NCI-H446 treated with DMSO at 0.1 percent for 48 hours (cell line): ENCODE data around the gene SPRR1A.
"Not testable (repeated sequence)": the region's sequence is repeated elsewhere in the genome, so short reads cannot be mapped to it uniquely, and the experiment has no call there.

Source experiments
- DNase-seq: peaks from one replicate; lab custom pipeline; 2025; lab: John Stamatoyannopoulos, UW

Gene SPRR1A

GRCh38 chr1:152972196-152972886 lies 11.5 kb upstream of the SPRR1A start:
- no peak for DNase-seq

- DNase-seq: no peak
These were observed 7.2 kb upstream of the SPRR1A start for GRCh38 chr1:152976688-152977087.

GRCh38 chr1:152977614-152978013 lies 6.3 kb upstream of the SPRR1A start:
- no peak for DNase-seq

- DNase-seq: no peak
These were observed 3.2 kb upstream of the SPRR1A start for GRCh38 chr1:152980676-152981075.

- DNase-seq: no peak
These were observed 2.6 kb upstream of the SPRR1A start for GRCh38 chr1:152981146-152981871.

- no peak for DNase-seq
These were observed 1.8 kb upstream of the SPRR1A start for GRCh38 chr1:152982076-152982475.

GRCh38 chr1:152983234-152983633 lies 647 bp upstream of the SPRR1A start:
- no peak for DNase-seq

- no peak for DNase-seq
These were observed 2.7 kb downstream of the SPRR1A start for GRCh38 chr1:152986578-152986977.

GRCh38 chr1:152993186-152993585 lies 9.3 kb downstream of the SPRR1A start:
- DNase-seq: no peak

GRCh38 chr1:152995842-152996241 lies 12.0 kb downstream of the SPRR1A start:
- DNase-seq: no peak

- DNase-seq: no peak
These were observed 12.9 kb downstream of the SPRR1A start for GRCh38 chr1:152996633-152997400.

- no peak for DNase-seq
These were observed 14.0 kb downstream of the SPRR1A start for GRCh38 chr1:152997901-152998300.

- no peak for DNase-seq
These were observed 14.6 kb downstream of the SPRR1A start for GRCh38 chr1:152998476-152998875.

- DNase-seq: no peak
These were observed 15.9 kb downstream of the SPRR1A start for GRCh38 chr1:152999818-153000217.

- DNase-seq: no peak
These were observed 16.4 kb downstream of the SPRR1A start for GRCh38 chr1:153000294-153000693.

GRCh38 chr1:153001382-153001781 lies 17.5 kb downstream of the SPRR1A start, which contains the start of gene SPRR3:
Gene SPRR3, plus strand, starts transcription at chr1:153001749. Its CDS starts 1,272 bp downstream, at chr1:153003021.
- DNase-seq: no peak

GRCh38 chr1:153011235-153011758 lies 27.4 kb downstream of the SPRR1A start:
- not testable (repeated sequence) for DNase-seq

- DNase-seq: not testable (repeated sequence)
These were observed 37.9 kb downstream of the SPRR1A start for GRCh38 chr1:153021829-153022228.

- DNase-seq: not testable (repeated sequence)
These were observed 38.5 kb downstream of the SPRR1A start for GRCh38 chr1:153022340-153022739.

- no peak for DNase-seq
These were observed 39.2 kb downstream of the SPRR1A start for GRCh38 chr1:153023109-153023508.

GRCh38 chr1:153024413-153024812 lies 40.5 kb downstream of the SPRR1A start:
- no peak for DNase-seq

GRCh38 chr1:153025797-153026196 lies 41.9 kb downstream of the SPRR1A start:
- DNase-seq: no peak
